NCI-H1105 treated with DMSO at 0.1 percent for 48 hours (cell line): ENCODE results near the gene PTPRN2.

Source experiments
- DNase-seq: peaks from one replicate; lab custom pipeline; 2025; lab: John Stamatoyannopoulos, UW

The PTPRN2 gene

GRCh38 chr7:158137516-158138328 lies 449.9 kb downstream of the PTPRN2 start:
- no peak for DNase-seq

GRCh38 chr7:158135931-158136330 lies 451.7 kb downstream of the PTPRN2 start:
- no peak for DNase-seq

GRCh38 chr7:158134824-158135223 lies 452.8 kb downstream of the PTPRN2 start:
- no peak for DNase-seq

- DNase-seq: no peak
Observed at GRCh38 chr7:158133515-158134271, 453.9 kb downstream of the PTPRN2 start.

GRCh38 chr7:158133057-158133456 lies 454.6 kb downstream of the PTPRN2 start:
- no peak for DNase-seq

- DNase-seq: no peak
Observed at GRCh38 chr7:158130023-158130409, 457.6 kb downstream of the PTPRN2 start.

- no peak for DNase-seq
Observed at GRCh38 chr7:158129037-158130022, 458.3 kb downstream of the PTPRN2 start.

- no peak for DNase-seq
Observed at GRCh38 chr7:158128572-158128971, 459.1 kb downstream of the PTPRN2 start.

- DNase-seq: no peak
Observed at GRCh38 chr7:158127241-158127640, 460.4 kb downstream of the PTPRN2 start.

- DNase-seq: no peak
Observed at GRCh38 chr7:158126661-158127060, 461.0 kb downstream of the PTPRN2 start.

- no peak for DNase-seq
Observed at GRCh38 chr7:158125721-158126120, 461.9 kb downstream of the PTPRN2 start.

- DNase-seq: no peak
Observed at GRCh38 chr7:158125091-158125490, 462.5 kb downstream of the PTPRN2 start.

- DNase-seq: no peak
Observed at GRCh38 chr7:158124671-158125079, 462.9 kb downstream of the PTPRN2 start.

GRCh38 chr7:158123753-158124152 lies 463.9 kb downstream of the PTPRN2 start:
- no peak for DNase-seq

- no peak for DNase-seq
Observed at GRCh38 chr7:158123214-158123613, 464.4 kb downstream of the PTPRN2 start.

- DNase-seq: no peak
Observed at GRCh38 chr7:158121441-158122045, 466.1 kb downstream of the PTPRN2 start.

- DNase-seq: no peak
Observed at GRCh38 chr7:158120716-158121115, 466.9 kb downstream of the PTPRN2 start.

GRCh38 chr7:158120316-158120715 lies 467.3 kb downstream of the PTPRN2 start:
- DNase-seq: no peak

GRCh38 chr7:158117341-158118222 lies 470.0 kb downstream of the PTPRN2 start:
- no peak for DNase-seq

GRCh38 chr7:158116235-158116634 lies 471.4 kb downstream of the PTPRN2 start:
- DNase-seq: no peak
